Chondrocyte (in vitro differentiated cells): ENCODE data around the gene UNC13D. TPM values are rescaled to one million over a fixed set of nuclear protein-coding genes. Genes with fewer than 3 reads are reported as not detected.

Experiments used
- DNase-seq: peaks from one replicate; pipeline ENCODE4 v3.0.0; 2021; ENCODE audit warnings: mixed read lengths, low spot score
- H3K27ac Mint-ChIP-seq: one replicate; pipeline ENCODE4 v1.8.0; 2021; ENCODE audit warnings: mild to moderate bottlenecking, moderate library complexity, mixed read lengths; ENCODE audit not compliant: unreplicated experiment
- H3K27me3 Mint-ChIP-seq: 2 replicates; pipeline ENCODE4 v1.8.0; 2021; ENCODE audit warnings: low read depth, mixed read lengths
- H3K36me3 Mint-ChIP-seq: 2 replicates; pipeline ENCODE4 v1.8.0; 2021; ENCODE audit warnings: low read depth, mixed read lengths
- H3K4me1 Mint-ChIP-seq: 2 replicates; pipeline ENCODE4 v1.8.0; 2021; ENCODE audit warnings: low read depth, mild to moderate bottlenecking, mixed read lengths
- H3K4me3 Mint-ChIP-seq: one replicate; pipeline ENCODE4 v1.8.0; 2021; ENCODE audit warnings: mild to moderate bottlenecking, moderate library complexity, mixed read lengths; ENCODE audit not compliant: unreplicated experiment
- H3K9me3 Mint-ChIP-seq: 2 replicates; pipeline ENCODE4 v1.8.0; 2021; ENCODE audit warnings: low read depth, mixed read lengths
- CTCF ChIP-seq: fragments of 200-600 bp; sonication (generic); IDR thresholded peaks from 2 replicates; pipeline ENCODE4 v1.5.0; 2021; ENCODE audit warnings: antibody characterized with exemption, mild to moderate bottlenecking, moderate library complexity
- total RNA-seq: library from RNA; stranded (reverse); gene quantifications from 3 replicates; pipeline ENCODE4 v1.2.1, GENCODE V29; 2021

Gene UNC13D
- total RNA-seq, 1 donor from 2014 or later, result 1.5 TPM

- H3K27ac Mint-ChIP-seq, result no peak overlapping the region
- peak; percentile 93 for DNase-seq
- H3K36me3 Mint-ChIP-seq, result peaks cover 1% of the 10 kb centered on the region
- no peak for TF ChIP-seq CTCF
- H3K27me3 Mint-ChIP-seq, result no peaks in the 10 kb centered on the region
- no peak overlapping the region for H3K4me3 Mint-ChIP-seq
- H3K4me1 Mint-ChIP-seq, result peaks cover 30% of the 10 kb centered on the region
- H3K9me3 Mint-ChIP-seq, result no peaks in the 10 kb centered on the region
These were observed 15.5 kb downstream of the UNC13D start for GRCh38 chr17:75828741-75829140.

GRCh38 chr17:75828076-75828400 lies 16.2 kb downstream of the UNC13D start:
- Mint-ChIP-seq H3K4me1 (peaks cover 30% of the 10 kb centered on the region), H3K4me3 (no peak overlapping the region), H3K36me3 (peaks cover 2% of the 10 kb centered on the region)

GRCh38 chr17:75827308-75828075 lies 16.7 kb downstream of the UNC13D start:
- Mint-ChIP-seq H3K4me3 (no peak overlapping the region), H3K4me1 (peaks cover 30% of the 10 kb centered on the region), H3K9me3 (no peaks in the 10 kb centered on the region), H3K27me3 (no peaks in the 10 kb centered on the region), H3K36me3 (peaks cover 2% of the 10 kb centered on the region), H3K27ac (peak overlapping the region; percentile 70)
- TF ChIP-seq CTCF, result peak; percentile 85
- DNase-seq, result no peak

More at GRCh38 chr17:75828076-75828400, 16.2 kb downstream of the UNC13D start:
- no peak for DNase-seq
- Mint-ChIP-seq H3K27me3 (no peaks in the 10 kb centered on the region), H3K9me3 (no peaks in the 10 kb centered on the region), H3K27ac (peak overlapping the region; percentile 8)
- TF ChIP-seq CTCF, result no peak

DNA sequence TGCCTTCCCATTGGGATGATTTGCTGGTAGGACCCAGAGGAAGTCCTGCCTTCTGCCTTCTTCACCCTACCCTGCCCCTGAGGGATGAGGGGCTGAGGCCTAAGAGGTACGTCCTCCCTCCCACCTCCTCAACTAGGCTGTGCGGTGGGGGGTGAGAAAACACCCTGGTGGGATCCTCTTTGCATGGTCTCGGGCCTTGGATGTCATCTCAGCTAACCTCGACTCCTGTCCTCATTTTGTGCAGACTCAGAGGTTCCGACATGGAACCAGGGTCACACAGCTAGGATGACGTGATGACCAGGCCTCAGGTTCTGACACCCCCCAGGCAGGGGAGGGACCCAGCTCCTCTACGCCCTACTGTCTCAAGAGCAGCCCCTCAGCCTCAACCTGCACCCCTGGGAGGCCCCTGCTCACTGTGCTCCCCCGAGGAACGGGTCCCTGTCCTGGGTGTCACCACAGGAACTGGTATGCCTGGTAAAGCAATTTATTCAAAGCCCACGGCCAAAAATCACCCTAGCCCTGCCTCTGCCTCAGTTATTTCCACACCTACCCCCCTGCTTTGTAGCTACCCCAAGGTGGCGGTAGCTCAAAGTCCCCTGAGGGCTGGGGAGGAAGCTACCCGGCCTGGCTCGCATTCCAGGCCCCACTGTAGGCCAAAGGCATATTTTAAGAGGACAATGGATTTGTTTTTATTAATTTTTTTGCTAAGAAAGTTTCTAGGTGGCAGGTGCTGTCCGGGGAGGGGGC lies 17.5 kb downstream of the UNC13D start:
- Mint-ChIP-seq H3K4me1 (peaks cover 30% of the 10 kb centered on the region), H3K27me3 (no peaks in the 10 kb centered on the region), H3K27ac (peak overlapping the region; percentile 70), H3K4me3 (no peak overlapping the region), H3K36me3 (peaks cover 2% of the 10 kb centered on the region), H3K9me3 (no peaks in the 10 kb centered on the region)
- TF ChIP-seq CTCF, result no peak
- no peak for DNase-seq

DNA sequence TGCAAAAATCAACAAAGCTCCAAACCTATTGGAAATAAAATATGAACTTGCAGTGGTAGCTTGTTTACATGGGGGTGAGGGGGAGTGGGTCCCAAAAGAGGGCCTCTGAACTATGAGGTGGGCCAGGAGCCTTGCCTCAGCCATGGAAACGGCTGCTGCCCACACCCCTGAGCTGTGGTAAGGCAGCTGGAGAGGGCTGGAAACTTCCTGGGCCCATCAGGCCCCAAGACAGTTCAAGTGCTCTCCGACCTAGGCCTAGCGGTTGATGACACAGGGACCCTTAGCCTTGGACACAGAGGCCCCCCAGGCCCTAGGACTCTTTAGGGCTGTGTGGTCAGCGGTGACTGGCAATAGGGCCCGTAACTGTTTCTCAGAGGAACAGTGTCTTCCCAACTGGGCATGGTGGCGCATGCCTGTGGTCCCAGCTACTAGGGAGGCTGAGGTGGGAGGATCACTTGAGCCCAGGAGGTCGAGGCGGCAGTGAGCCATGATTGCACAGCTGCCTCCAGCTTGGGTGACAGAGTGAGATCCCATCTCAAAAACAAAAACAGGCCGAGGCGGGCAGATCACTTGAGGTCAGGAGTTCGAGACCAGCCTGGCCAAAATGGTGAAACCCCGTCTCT lies 18.3 kb downstream of the UNC13D start:
- TF ChIP-seq CTCF, result no peak
- no peak for DNase-seq
- no peak overlapping the region for H3K27ac Mint-ChIP-seq
- H3K4me1 Mint-ChIP-seq, result peaks cover 30% of the 10 kb centered on the region
- peaks cover 4% of the 10 kb centered on the region for H3K36me3 Mint-ChIP-seq
- H3K4me3 Mint-ChIP-seq, result no peak overlapping the region
- no peaks in the 10 kb centered on the region for H3K27me3 Mint-ChIP-seq
- no peaks in the 10 kb centered on the region for H3K9me3 Mint-ChIP-seq
